HG03108 (cell line): ENCODE data around the gene ZNF654.
"Not testable (repeated sequence)": the region's sequence is repeated elsewhere in the genome, so short reads cannot be mapped to it uniquely, and the experiment has no call there.

ENCODE experiments used
- ATAC-seq: cut with Tn5 transposase; IDR thresholded peaks from one replicate; pipeline ENCODE4 v1.9.1; 2021; ENCODE audit warnings: moderate library complexity; ENCODE audit not compliant: unreplicated experiment

The ZNF654 gene

GRCh38 chr3:88059380-88060170, 520 bp downstream of the ZNF654 start:
- ATAC-seq = no peak

- ATAC-seq = no peak
These were observed 2.7 kb downstream of the ZNF654 start for GRCh38 chr3:88061746-88062145.

GRCh38 chr3:88075072-88075471, 16.0 kb downstream of the ZNF654 start:
- ATAC-seq = no peak

GRCh38 chr3:88075497-88075896, 16.4 kb downstream of the ZNF654 start:
- ATAC-seq = no peak

GRCh38 chr3:88076712-88077111, 17.7 kb downstream of the ZNF654 start:
- no peak for ATAC-seq

GRCh38 chr3:88078932-88079331, 19.9 kb downstream of the ZNF654 start:
- no peak for ATAC-seq

- ATAC-seq = no peak
These were observed 23.8 kb downstream of the ZNF654 start for GRCh38 chr3:88082854-88083253.

GRCh38 chr3:88084097-88084501, 25.0 kb downstream of the ZNF654 start:
- no peak for ATAC-seq

- no peak for ATAC-seq
These were observed 31.6 kb downstream of the ZNF654 start for GRCh38 chr3:88090681-88091080.

- no peak for ATAC-seq
These were observed 33.2 kb downstream of the ZNF654 start for GRCh38 chr3:88092270-88092669.

- no peak for ATAC-seq
These were observed 34.2 kb downstream of the ZNF654 start for GRCh38 chr3:88093266-88093665.

GRCh38 chr3:88101142-88101541, 42.1 kb downstream of the ZNF654 start:
- no peak for ATAC-seq

GRCh38 chr3:88105325-88105724, 46.3 kb downstream of the ZNF654 start:
- ATAC-seq = no peak

GRCh38 chr3:88112289-88112688, 53.2 kb downstream of the ZNF654 start:
- no peak for ATAC-seq

- peak; percentile 84 for ATAC-seq
These were observed 54.5 kb downstream of the ZNF654 start for GRCh38 chr3:88113311-88114162.

- ATAC-seq = no peak
These were observed 56.0 kb downstream of the ZNF654 start for GRCh38 chr3:88114878-88115549.

GRCh38 chr3:88117683-88118082, 58.6 kb downstream of the ZNF654 start:
- no peak for ATAC-seq

- ATAC-seq = not testable (repeated sequence)
These were observed 59.5 kb downstream of the ZNF654 start for GRCh38 chr3:88118603-88119002.

GRCh38 chr3:88123526-88123925, 64.5 kb downstream of the ZNF654 start:
- no peak for ATAC-seq

- ATAC-seq = no peak
These were observed 72.6 kb downstream of the ZNF654 start for GRCh38 chr3:88131695-88132094.

GRCh38 chr3:88132894-88133293, 73.8 kb downstream of the ZNF654 start:
- ATAC-seq = no peak
